Suppressor macrophage treated with lipopolysaccharide for 1 hour (primary cell): ENCODE results near the gene ATP1A4.

Experiments
- DNase-seq, 3 donors: peaks; one replicate each; pipeline ENCODE4 v3.0.0-alpha.2; 2020 to 2022

ATP1A4 gene

GRCh38 chr1:160177667-160178066 lies 26.3 kb downstream of the ATP1A4 start:
- no peak for DNase-seq

GRCh38 chr1:160178731-160179130 lies 27.3 kb downstream of the ATP1A4 start:
- no peak for DNase-seq

- no peak for DNase-seq
Measured at GRCh38 chr1:160179336-160179735, 27.9 kb downstream of the ATP1A4 start.

- DNase-seq: no peak
Measured at GRCh38 chr1:160186246-160186645, 34.8 kb downstream of the ATP1A4 start.

GRCh38 chr1:160186729-160187128 lies 35.3 kb downstream of the ATP1A4 start:
- DNase-seq: no peak

GRCh38 chr1:160187407-160187806 lies 36.0 kb downstream of the ATP1A4 start:
- DNase-seq: no peak

GRCh38 chr1:160188341-160188740 lies 36.9 kb downstream of the ATP1A4 start:
- no peak for DNase-seq

GRCh38 chr1:160189649-160190625 lies 38.5 kb downstream of the ATP1A4 start, which contains the start of gene CASQ1:
Gene CASQ1, plus strand, starts transcription at chr1:160190575. Its CDS starts 177 bp downstream, at chr1:160190752.
- DNase-seq: no peak

- no peak for DNase-seq
Measured at GRCh38 chr1:160191756-160192155, 40.4 kb downstream of the ATP1A4 start.

- no peak for DNase-seq
Measured at GRCh38 chr1:160192234-160192633, 40.8 kb downstream of the ATP1A4 start.

- peak; percentile 89 to 96 (median 94) for DNase-seq
Measured at GRCh38 chr1:160193091-160193819, 41.9 kb downstream of the ATP1A4 start.

- no peak for DNase-seq
Measured at GRCh38 chr1:160193832-160194736, 42.7 kb downstream of the ATP1A4 start.

GRCh38 chr1:160194737-160195059 lies 43.3 kb downstream of the ATP1A4 start:
- no peak for DNase-seq

- DNase-seq: no peak
Measured at GRCh38 chr1:160196143-160196542, 44.7 kb downstream of the ATP1A4 start.

GRCh38 chr1:160197231-160197630 lies 45.8 kb downstream of the ATP1A4 start:
- no peak for DNase-seq

- peak; percentile 29 to 40 (median 34) for DNase-seq
Measured at GRCh38 chr1:160200786-160201185, 49.4 kb downstream of the ATP1A4 start.

- DNase-seq: peak; percentile 92 to 95 (median 93)
Measured at GRCh38 chr1:160204526-160205241, 53.3 kb downstream of the ATP1A4 start.

GRCh38 chr1:160205242-160206035 lies 54.0 kb downstream of the ATP1A4 start, which contains the start of gene PEA15:
Gene PEA15, plus strand, starts transcription at chr1:160205384. Its CDS starts 6,161 bp downstream, at chr1:160211545.
- DNase-seq: peak; percentile 66 to 91 (median 82)

- DNase-seq: peak; percentile 86 to 90 (median 88)
Measured at GRCh38 chr1:160206036-160206389, 54.6 kb downstream of the ATP1A4 start.

- peak; percentile 67 to 78 (median 75) for DNase-seq
Measured at GRCh38 chr1:160206421-160207117, 55.2 kb downstream of the ATP1A4 start.
